Lower lobe of right lung (tissue), 2 donors: ENCODE data around the gene HMX1. TPM values are rescaled to one million over a fixed set of nuclear protein-coding genes. Genes with fewer than 3 reads are reported as not detected.

ENCODE experiments used
- ATAC-seq, 2 donors: fragments of 200-7000 bp; cut with Tn5 transposase; one replicate each; pipeline ENCODE4 v1.9.1; 2020 to 2022; ENCODE audit warnings: mild to moderate bottlenecking in 2 of 2, moderate library complexity in 2 of 2
- DNase-seq: peaks from one replicate; pipeline ENCODE4 v3.0.0-alpha.2; 2020
- H3K27ac ChIP-seq: fragments of 200-600 bp; one replicate; pipeline ENCODE4 v1.8.0; 2022
- H3K27me3 ChIP-seq: fragments of 200-600 bp; one replicate; pipeline ENCODE4 v1.8.0; 2022; ENCODE audit warnings: low read depth
- H3K36me3 ChIP-seq: fragments of 200-600 bp; one replicate; pipeline ENCODE4 v1.8.0; 2022; ENCODE audit warnings: mild to moderate bottlenecking
- H3K4me1 ChIP-seq: fragments of 200-600 bp; one replicate; pipeline ENCODE4 v1.8.0; 2022
- H3K4me3 ChIP-seq: fragments of 200-600 bp; one replicate; pipeline ENCODE4 v1.8.0; 2022; ENCODE audit warnings: mild to moderate bottlenecking
- H3K9me3 ChIP-seq: fragments of 200-600 bp; one replicate; pipeline ENCODE4 v1.8.0; 2022
- CTCF ChIP-seq: fragments of 200-600 bp; IDR thresholded peaks from one replicate; pipeline ENCODE4 v1.8.0; 2022; ENCODE audit warnings: antibody characterized with exemption, mild to moderate bottlenecking
- intact Hi-C: fragments of 100-400 bp; cut with DNase I; formaldehyde crosslinking; loops from one replicate; pipeline ENCODE4 v1.11.0; 2022
- total RNA-seq: library from RNA; stranded (reverse); fragmentation: NEBNext Ultra II Directional; extraction: Animal tissue kit (Norgen Biotek cat#: 25700); gene quantifications from one replicate; pipeline ENCODE4 v1.2.1, GENCODE V29; 2021
- donor health status: DM: no; HTN: yes; CAD: no; lungs with severe emphysema.

Gene HMX1
- total RNA-seq, 1 donor from 2014 or later, result not detected

GRCh38 chr4:8861576-8862295 is 9.9 kb downstream of the HMX1 start:
- no peak for DNase-seq
- H3K27me3 ChIP-seq, result peaks cover 100% of the 10 kb centered on the region
- no peak overlapping the region for H3K4me3 ChIP-seq

GRCh38 chr4:8860892-8861575 is 10.6 kb downstream of the HMX1 start:
- peaks cover 100% of the 10 kb centered on the region for H3K27me3 ChIP-seq
- no peak for DNase-seq

More at GRCh38 chr4:8861576-8862295, 9.9 kb downstream of the HMX1 start:
- no peak for TF ChIP-seq CTCF
- peaks cover 26% of the 10 kb centered on the region for H3K4me1 ChIP-seq
- H3K36me3 ChIP-seq, result no peaks in the 10 kb centered on the region
- intact Hi-C loops, result no loop called here
- no peak for ATAC-seq
- H3K27ac ChIP-seq, result no peak overlapping the region
- H3K9me3 ChIP-seq, result no peaks in the 10 kb centered on the region

GRCh38 chr4:8860096-8860891 is 11.3 kb downstream of the HMX1 start:
- ATAC-seq (no peak), DNase-seq (no peak)
- intact Hi-C loops, result no loop called here
- H3K36me3 ChIP-seq, result no peaks in the 10 kb centered on the region
- H3K4me1 ChIP-seq, result peaks cover 26% of the 10 kb centered on the region
- H3K27ac ChIP-seq, result no peak overlapping the region
- H3K9me3 ChIP-seq, result no peaks in the 10 kb centered on the region
- peaks cover 100% of the 10 kb centered on the region for H3K27me3 ChIP-seq
- no peak for TF ChIP-seq CTCF
- H3K4me3 ChIP-seq, result no peak overlapping the region

More at GRCh38 chr4:8860892-8861575, 10.6 kb downstream of the HMX1 start:
- intact Hi-C loops, result no loop called here
- no peak overlapping the region for H3K4me3 ChIP-seq
- H3K9me3 ChIP-seq, result no peaks in the 10 kb centered on the region
- H3K27ac ChIP-seq, result no peak overlapping the region
- H3K36me3 ChIP-seq, result no peaks in the 10 kb centered on the region
- H3K4me1 ChIP-seq, result peaks cover 26% of the 10 kb centered on the region
- ATAC-seq, result no peak
- no peak for TF ChIP-seq CTCF

GRCh38 chr4:8859550-8860095 is 12.0 kb downstream of the HMX1 start:
- no peak for TF ChIP-seq CTCF
- no peak for ATAC-seq
- peaks cover 100% of the 10 kb centered on the region for H3K27me3 ChIP-seq

GRCh38 chr4:8858701-8859210 is 12.9 kb downstream of the HMX1 start:
- Histone ChIP-seq H3K4me3 (no peak overlapping the region), H3K27me3 (peaks cover 100% of the 10 kb centered on the region), H3K27ac (no peak overlapping the region), H3K9me3 (no peaks in the 10 kb centered on the region), H3K36me3 (no peaks in the 10 kb centered on the region), H3K4me1 (peaks cover 26% of the 10 kb centered on the region)
- TF ChIP-seq CTCF, result no peak
- intact Hi-C loops, result no loop called here
- ATAC-seq (no peak), DNase-seq (no peak)

More at GRCh38 chr4:8859550-8860095, 12.0 kb downstream of the HMX1 start:
- Histone ChIP-seq H3K4me3 (no peak overlapping the region), H3K36me3 (no peaks in the 10 kb centered on the region), H3K27ac (no peak overlapping the region), H3K4me1 (peaks cover 26% of the 10 kb centered on the region), H3K9me3 (no peaks in the 10 kb centered on the region)
- intact Hi-C loops, result no loop called here
- DNase-seq, result no peak
